NT2/D1 (cell line): Measurements from ENCODE around the gene SH3GLB1.

Source experiments
- SUZ12 ChIP-seq: IDR thresholded peaks from 2 replicates; pipeline ENCODE4 v1.6.1; 2011; ENCODE audit not compliant: insufficient read length, insufficient read depth; ENCODE audit errors: extremely low read depth
- YY1 ChIP-seq: IDR thresholded peaks from 2 replicates; pipeline ENCODE4 v1.6.1; 2011; ENCODE audit not compliant: insufficient read length, insufficient read depth
- ZNF274 ChIP-seq: IDR thresholded peaks from 2 replicates; pipeline ENCODE4 v1.6.1; 2011; ENCODE audit warnings: mild to moderate bottlenecking, low read depth, low read length

DNA sequence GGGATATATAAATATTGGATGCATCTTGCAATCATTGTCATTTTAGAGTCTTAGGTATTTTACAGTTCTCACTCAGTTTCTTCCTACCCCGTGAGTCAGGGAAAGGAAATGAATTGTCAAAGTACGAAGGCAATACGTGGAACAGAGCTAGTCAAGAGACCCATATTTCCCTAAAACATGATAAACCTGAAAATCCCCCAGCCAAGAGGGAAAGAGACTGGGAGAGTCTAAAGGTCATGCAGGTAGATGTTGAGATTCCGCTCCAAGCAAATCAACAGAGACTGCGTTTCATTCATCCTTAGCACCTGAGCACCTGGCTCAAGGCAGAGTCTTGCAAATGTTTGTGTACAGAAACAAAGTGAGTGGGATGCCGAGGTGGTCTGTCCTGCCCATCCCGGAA lies 58.0 kb downstream of the SH3GLB1 start:
- TF ChIP-seq YY1 (no peak), SUZ12 (no peak), ZNF274 (no peak)
